Pancreas (tissue), 10 donors: ENCODE results near the gene PTPRK. TPM values are rescaled to one million over a fixed set of nuclear protein-coding genes. Genes with fewer than 3 reads are reported as not detected.

Source experiments
- ATAC-seq, 4 donors: fragments of 200-7000 bp; cut with Tn5 transposase; one replicate each; pipeline versions ENCODE4 v1.8.0 to v1.9.1; 2020; ENCODE audit warnings: mild to moderate bottlenecking in 4 of 4, moderate library complexity in 4 of 4
- DNase-seq, 6 donors: peaks; one replicate each; pipeline ENCODE4 v3.0.0-alpha.2; 2020
- FAIRE-seq: peaks from 2 replicates; lab custom pipeline; 2012; peaks lifted over from hg19 to GRCh38; lab: Jason Lieb, UNC
- H3K27ac ChIP-seq, 4 donors: fragments of 200-600 bp; sonication (generic); 1 replicate in 3 of 4; 2 replicates in 1 of 4; pipeline versions ENCODE4 v1.5.0 to v1.8.0; 2020
- H3K27me3 ChIP-seq, 4 donors: fragments of 200-600 bp; one replicate each; pipeline ENCODE4 v1.8.0; 2021
- H3K36me3 ChIP-seq, 3 donors: fragments of 200-600 bp; sonication (generic) in 1 of 3; one replicate each; pipeline versions ENCODE4 v1.5.0 to v1.8.0; 2020 to 2021
- H3K4me1 ChIP-seq, 3 donors: fragments of 200-600 bp; one replicate each; pipeline ENCODE4 v1.8.0; 2021
- H3K4me3 ChIP-seq, 4 donors: fragments of 200-600 bp; sonication (generic) in 2 of 4; one replicate each; pipeline versions ENCODE4 v1.5.0 to v1.8.0; 2020 to 2021
- H3K9me3 ChIP-seq, 4 donors: fragments of 200-600 bp; one replicate each; pipeline ENCODE4 v1.8.0; 2021
- WGBS, 2 donors: extraction: QIAGEN DNeasy Blood & Tissue Kit; methylation state at CpG; one replicate each; pipeline ENCODE4 v1.1.7; 2013; 5-methylcytosine and 5-hydroxymethylcytosine counted together
- intact Hi-C, 3 donors: fragments of 100-400 bp; cut with DNase I; formaldehyde crosslinking; loops; one replicate each; pipeline versions ENCODE4 v1.11.1 to v1.14.2; 2022
- polyA plus RNA-seq, 2 donors: library from polyadenylated mRNA; stranded (reverse); fragments of 200-250 nt; gene quantifications; one replicate each; pipeline ENCODE4 v1.2.3, GENCODE V29; 2013
- total RNA-seq, 6 donors: library from RNA; stranded (reverse); fragmentation: NEBNext Ultra II Directional in 4 of 6; extraction: Animal tissue kit (Norgen Biotek cat#: 25700) in 4 of 6; gene quantifications; one replicate each; pipeline versions ENCODE4 v1.2.1 to v1.2.4, GENCODE V29; 2021 to 2023
- TF ChIP-seq, protein P1 (sequence below), 4 donors: fragments of 200-600 bp; sonication (generic) in 3 of 4; IDR thresholded peaks; one replicate each; pipeline versions ENCODE4 v1.5.0 to v1.8.0; 2021; ENCODE audit warnings: antibody characterized with exemption in 4 of 4
- donor health status: healthy with polysubstance abuse.
- donor health status: DM: no; HTN: no; CAD: no; lungs with moderate emphysema.
- donor health status: DM: no; HTN: no; CAD: no.
- donor health status: control.
- donor health status: control.
- donor health status: Bipolar disorder and iron deficiency.
- donor health status: DM: yes; HTN: yes; CAD: no.
- donor health status: DM: no; HTN: no; CAD: no.
- donor health status: DM: no; HTN: no; CAD: no.
- donor health status: DM: yes; HTN: yes; CAD: no.

Gene PTPRK
- 10 to 100 TPM; 50.2 to 72.7 (median 52.6) TPM for total RNA-seq
- 10 to 100 TPM; 10.5 to 16.2 TPM for polyA plus RNA-seq

DNA sequence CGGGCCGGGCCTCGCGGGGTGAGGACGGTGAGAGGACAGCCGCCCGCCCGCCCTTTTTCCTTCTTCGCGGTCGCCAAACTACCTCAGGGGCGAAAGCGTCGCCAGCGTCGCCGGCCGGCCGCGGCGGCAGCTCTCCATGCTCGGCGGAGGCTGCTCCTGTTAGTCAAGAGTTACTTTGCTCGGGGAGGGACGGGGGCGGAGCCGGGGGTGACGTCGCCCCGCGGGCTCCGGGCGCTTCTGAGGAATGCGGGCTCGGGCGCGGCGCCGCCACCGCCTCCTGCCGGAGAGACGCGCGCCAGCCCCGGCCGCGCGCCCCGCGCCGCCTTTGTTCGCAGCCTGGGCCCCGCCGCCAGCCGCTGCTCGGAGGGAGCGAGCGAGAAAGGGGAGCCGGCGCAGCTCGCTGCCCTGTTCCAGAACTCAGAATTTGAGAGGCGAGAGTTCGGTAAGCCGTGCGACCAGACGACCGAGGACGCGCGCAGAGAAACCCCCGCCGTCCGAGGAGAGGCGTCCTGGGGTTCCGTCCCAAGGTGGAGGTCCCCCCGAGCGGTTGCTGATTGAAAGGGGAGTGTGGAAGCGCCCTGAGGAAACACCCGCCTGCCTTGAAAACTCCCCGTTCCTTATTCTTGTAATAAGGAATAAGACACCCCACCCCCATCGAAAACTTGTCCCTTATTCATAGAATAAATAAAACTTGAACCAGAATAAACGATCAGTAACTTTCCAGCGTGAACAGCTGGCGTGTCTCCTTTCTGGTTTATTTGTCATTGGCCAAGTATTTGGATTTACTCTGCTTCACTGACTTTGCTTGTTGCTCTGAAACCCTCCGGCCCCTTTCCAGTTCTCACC lies at the start of gene PTPRK:
TSS of gene PTPRK (minus strand) at position 164 of the 846 bp plus-strand sequence. CDS start 241 bp downstream, outside the sequence.
- TF ChIP-seq, protein P1, sequence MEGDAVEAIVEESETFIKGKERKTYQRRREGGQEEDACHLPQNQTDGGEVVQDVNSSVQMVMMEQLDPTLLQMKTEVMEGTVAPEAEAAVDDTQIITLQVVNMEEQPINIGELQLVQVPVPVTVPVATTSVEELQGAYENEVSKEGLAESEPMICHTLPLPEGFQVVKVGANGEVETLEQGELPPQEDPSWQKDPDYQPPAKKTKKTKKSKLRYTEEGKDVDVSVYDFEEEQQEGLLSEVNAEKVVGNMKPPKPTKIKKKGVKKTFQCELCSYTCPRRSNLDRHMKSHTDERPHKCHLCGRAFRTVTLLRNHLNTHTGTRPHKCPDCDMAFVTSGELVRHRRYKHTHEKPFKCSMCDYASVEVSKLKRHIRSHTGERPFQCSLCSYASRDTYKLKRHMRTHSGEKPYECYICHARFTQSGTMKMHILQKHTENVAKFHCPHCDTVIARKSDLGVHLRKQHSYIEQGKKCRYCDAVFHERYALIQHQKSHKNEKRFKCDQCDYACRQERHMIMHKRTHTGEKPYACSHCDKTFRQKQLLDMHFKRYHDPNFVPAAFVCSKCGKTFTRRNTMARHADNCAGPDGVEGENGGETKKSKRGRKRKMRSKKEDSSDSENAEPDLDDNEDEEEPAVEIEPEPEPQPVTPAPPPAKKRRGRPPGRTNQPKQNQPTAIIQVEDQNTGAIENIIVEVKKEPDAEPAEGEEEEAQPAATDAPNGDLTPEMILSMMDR (IDR thresholded peaks at IDR 0.05), result peak in 3 of 4 donors; percentile 54 to 67 (median 58)
- WGBS, 2 donors, result 0 to 1% methylated on average over 62 to 85 of the region's 85 CpGs
- Histone ChIP-seq H3K27me3 (no peaks in the 10 kb centered on the region), H3K4me1 (peaks cover 5 to 16% (median 13%) of the 10 kb centered on the region in 3 donors), H3K27ac (peak within 1 kb of the TSS; percentile 98 to 99 (median 99)), H3K36me3 (no peaks in the 10 kb centered on the region), H3K9me3 (no peaks in the 10 kb centered on the region), H3K4me3 (peak within 1 kb of the TSS; percentile 62 to 93 (median 82))
- ATAC-seq (peak; percentile 85 to 92 (median 90)), DNase-seq (peak; percentile 93 to 97 (median 96)), FAIRE-seq (no peak)
- intact Hi-C loops, result no loop called here

DNA sequence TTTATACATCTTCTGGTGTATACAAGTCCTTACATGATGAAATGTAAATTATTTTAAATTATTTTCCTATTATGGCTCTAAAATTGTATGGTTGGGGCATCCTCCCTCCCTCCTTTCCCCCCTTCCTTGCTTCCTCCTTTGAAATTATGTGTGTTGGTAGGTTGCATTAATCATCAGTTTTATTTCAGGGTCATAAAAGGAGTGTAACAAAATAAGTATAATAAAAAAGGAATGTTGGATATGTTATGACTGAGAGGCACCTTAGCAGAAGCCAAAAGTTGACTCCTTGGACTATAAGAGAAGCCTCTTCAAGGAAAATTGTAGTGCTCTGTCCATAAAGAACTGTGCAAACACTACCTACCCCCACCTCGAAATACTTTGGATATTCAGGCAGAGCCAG lies 46.6 kb upstream of the PTPRK start:
- no peak for ATAC-seq
- H3K9me3 ChIP-seq, result no peaks in the 10 kb centered on the region
- WGBS, 2 donors, result 38 to 50% methylated on average over 1 of the region's 1 CpG
- no peak overlapping the region for H3K4me3 ChIP-seq
- H3K4me1 ChIP-seq, result peaks cover 0 to 13% (median 6%) of the 10 kb centered on the region in 3 donors
- no peaks in the 10 kb centered on the region for H3K27me3 ChIP-seq
- no peak for DNase-seq
- no peaks in the 10 kb centered on the region for H3K36me3 ChIP-seq
- H3K27ac ChIP-seq, result no peak overlapping the region
- TF ChIP-seq, protein P1 (IDR thresholded peaks at IDR 0.05), result no peak
- intact Hi-C loops, result no loop called here
- FAIRE-seq, result no peak

DNA sequence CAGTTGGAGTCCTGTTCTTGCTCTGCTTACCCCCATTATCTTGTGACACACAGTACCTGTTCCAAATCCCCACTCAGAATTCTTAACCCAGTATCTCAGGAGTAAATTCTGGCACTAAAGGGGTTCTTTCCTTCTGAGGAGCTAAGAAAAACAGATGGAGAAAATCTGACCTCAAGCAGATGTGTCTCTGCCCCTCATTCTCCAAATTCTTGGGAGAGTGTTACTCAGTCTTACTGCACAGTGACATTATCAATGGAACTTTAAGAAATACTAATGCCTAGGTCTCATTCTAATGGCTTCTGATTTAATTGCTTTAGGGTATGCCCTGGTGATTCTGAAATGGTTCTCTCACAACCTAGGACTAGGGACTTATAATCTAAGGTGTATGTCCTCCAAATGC lies 40.6 kb upstream of the PTPRK start:
- FAIRE-seq, result no peak
- intact Hi-C loops, result no loop called here
- DNase-seq, result no peak
- Histone ChIP-seq H3K36me3 (no peaks in the 10 kb centered on the region), H3K27me3 (no peaks in the 10 kb centered on the region), H3K27ac (no peak overlapping the region), H3K4me3 (no peak overlapping the region), H3K4me1 (no peaks in the 10 kb centered on the region), H3K9me3 (no peaks in the 10 kb centered on the region)
- TF ChIP-seq, protein P1 (IDR thresholded peaks at IDR 0.05), result no peak
- no peak for ATAC-seq

DNA sequence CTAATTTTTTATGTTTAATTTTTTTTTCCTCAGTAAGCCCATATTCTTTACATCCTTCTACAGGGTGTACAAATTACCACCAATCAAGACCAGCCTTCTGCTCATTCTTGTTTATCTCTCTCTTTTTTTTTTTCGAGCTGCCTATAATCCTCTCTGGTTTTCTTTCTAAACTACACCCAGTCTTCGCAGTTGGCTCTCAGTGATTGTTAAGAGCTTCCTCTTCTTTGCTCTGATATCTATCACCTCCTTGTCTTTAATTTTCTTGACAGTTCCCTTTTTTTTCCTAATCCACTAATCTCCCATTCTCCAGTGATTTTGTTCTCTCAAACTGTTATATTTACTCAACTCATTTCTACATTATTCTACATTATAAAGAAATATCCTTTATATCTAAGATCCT lies 38.5 kb upstream of the PTPRK start:
- Histone ChIP-seq H3K4me1 (no peaks in the 10 kb centered on the region), H3K9me3 (no peaks in the 10 kb centered on the region), H3K27ac (no peak overlapping the region), H3K27me3 (no peaks in the 10 kb centered on the region), H3K4me3 (no peak overlapping the region), H3K36me3 (no peaks in the 10 kb centered on the region)
- ATAC-seq, result no peak
- intact Hi-C loops, result no loop called here
- 83 to 87% methylated on average over 2 of the region's 2 CpGs for WGBS, 2 donors
- DNase-seq, result no peak
- TF ChIP-seq, protein P1 (IDR thresholded peaks at IDR 0.05), result no peak
- no peak for FAIRE-seq

DNA sequence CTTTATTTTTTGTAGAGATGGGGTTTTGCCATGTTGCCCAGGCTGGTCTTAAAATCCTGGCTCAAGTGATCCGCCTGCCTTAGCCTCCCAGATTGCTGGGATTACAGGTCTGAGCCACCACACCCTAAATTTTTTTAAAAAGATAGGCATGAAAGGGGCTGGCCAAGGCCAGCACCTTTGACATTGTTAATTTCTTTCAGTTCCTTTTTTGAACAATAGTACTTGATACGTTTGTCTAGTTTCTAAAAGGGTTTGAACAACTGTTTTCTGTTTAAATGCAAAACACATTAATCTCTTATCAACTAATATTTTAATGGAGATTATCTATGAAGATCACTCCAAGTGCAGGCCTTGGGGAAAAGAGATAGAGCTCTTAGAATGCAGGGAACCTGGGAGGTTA lies 37.6 kb upstream of the PTPRK start:
- ATAC-seq (no peak), DNase-seq (no peak), FAIRE-seq (no peak)
- Histone ChIP-seq H3K36me3 (no peaks in the 10 kb centered on the region), H3K9me3 (no peaks in the 10 kb centered on the region), H3K27me3 (no peaks in the 10 kb centered on the region), H3K27ac (no peak overlapping the region), H3K4me1 (no peaks in the 10 kb centered on the region), H3K4me3 (no peak overlapping the region)
- WGBS, 2 donors, result 75 to 76% methylated on average over 2 of the region's 2 CpGs
- TF ChIP-seq, protein P1 (IDR thresholded peaks at IDR 0.05), result no peak
- intact Hi-C loops, result no loop called here
